Panc1 (cell line): ENCODE data around the gene SYT5.

ENCODE experiments used
- CTCF ChIP-seq: fragments of 450-650 bp; IDR thresholded peaks from 2 replicates; pipeline ENCODE4 v1.5.1; 2017; ENCODE audit warnings: mild to moderate bottlenecking
- POLR2AphosphoS5 ChIP-seq: IDR thresholded peaks from 2 replicates; pipeline ENCODE4 v1.6.1; 2012; ENCODE audit warnings: mild to moderate bottlenecking, low read depth, low read length, moderate library complexity
- REST ChIP-seq, 2 experiments: IDR thresholded peaks; 2 replicates each; pipeline ENCODE4 v1.6.1; 2011 to 2012; ENCODE audit warnings: low read depth in 2 of 2, control low read depth in 1 of 2, low read length in 1 of 2, mild to moderate bottlenecking in 1 of 2, moderate library complexity in 1 of 2; ENCODE audit not compliant: insufficient read depth in 1 of 2
- TCF7L2 ChIP-seq: IDR thresholded peaks from 2 replicates; pipeline ENCODE4 v1.6.1; 2011; ENCODE audit warnings: mild to moderate bottlenecking, low read depth, low read length, inconsistent platforms

GRCh38 chr19:55225415-55225958, 45.4 kb upstream of the SYT5 start:
- TF ChIP-seq CTCF (no peak), POLR2AphosphoS5 (no peak), TCF7L2 (no peak), REST (IDR thresholded peaks at IDR 0.05; ENCODE audit: insufficient read depth in 1 of 2, low read depth in 2 of 2, low read length in 1 of 2) (no peak)
